Activated naive CD8-positive, alpha-beta T cell treated with anti-CD3 and anti-CD28 coated beads, Interleukin-2, amount 50 U/mL, for 24 hours (primary cell): ENCODE data around the gene PRSS38.
"Not testable (repeated sequence)": the region's sequence is repeated elsewhere in the genome, so short reads cannot be mapped to it uniquely, and the experiment has no call there.

Experiments used
- ATAC-seq: fragments of 150-1000 bp; cut with Tn5 transposase; one replicate; pipeline ENCODE4 v1.10.0; 2021
- DNase-seq: peaks from one replicate; pipeline ENCODE4 v3.0.0; 2021
- H3K27ac Mint-ChIP-seq: one replicate; pipeline ENCODE4 v1.8.0; 2021; ENCODE audit warnings: mild to moderate bottlenecking, mixed read lengths
- H3K27me3 Mint-ChIP-seq: one replicate; pipeline ENCODE4 v1.8.0; 2021; ENCODE audit warnings: mixed read lengths
- H3K36me3 Mint-ChIP-seq: one replicate; pipeline ENCODE4 v1.8.0; 2021; ENCODE audit warnings: low read depth, mixed read lengths
- H3K4me1 Mint-ChIP-seq: one replicate; pipeline ENCODE4 v1.8.0; 2021; ENCODE audit warnings: mixed read lengths
- H3K4me3 Mint-ChIP-seq: one replicate; pipeline ENCODE4 v1.8.0; 2021; ENCODE audit warnings: mild to moderate bottlenecking, moderate library complexity, mixed read lengths
- H3K9me3 Mint-ChIP-seq: one replicate; pipeline ENCODE4 v1.8.0; 2021; ENCODE audit warnings: mixed read lengths

PRSS38 gene

DNA sequence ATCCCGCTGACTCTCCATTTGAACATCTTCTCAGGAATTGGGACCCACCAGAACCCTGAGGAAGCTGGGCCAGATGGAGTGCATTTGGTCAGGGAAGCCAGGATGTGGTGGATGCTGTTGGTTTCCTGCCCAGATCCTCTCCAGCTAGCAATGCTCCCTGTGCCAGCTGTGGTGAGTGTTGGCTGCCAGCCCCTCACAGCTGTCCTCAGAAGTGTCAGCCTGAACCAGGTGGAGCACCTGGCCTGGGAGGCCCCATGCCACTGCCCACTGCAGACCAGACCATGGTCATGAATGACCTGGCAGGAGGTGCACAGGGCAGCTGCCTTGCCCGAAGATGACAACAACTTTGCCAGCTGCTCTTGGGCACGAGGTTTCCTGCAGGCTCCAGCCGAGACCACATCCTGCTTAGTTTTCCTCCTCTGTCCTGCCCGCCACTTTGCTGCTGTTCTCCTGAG lies 54.4 kb downstream of the PRSS38 start:
- DNase-seq (no peak), ATAC-seq (peak; percentile 49)
- Mint-ChIP-seq H3K9me3 (peaks cover 17% of the 10 kb centered on the region), H3K4me1 (peaks cover 29% of the 10 kb centered on the region), H3K4me3 (no peak overlapping the region), H3K27me3 (peaks cover 1% of the 10 kb centered on the region), H3K27ac (no peak overlapping the region), H3K36me3 (peaks cover 5% of the 10 kb centered on the region)

- Mint-ChIP-seq H3K4me1 (peaks cover 29% of the 10 kb centered on the region), H3K27ac (no peak overlapping the region), H3K27me3 (peaks cover 4% of the 10 kb centered on the region), H3K9me3 (peaks cover 16% of the 10 kb centered on the region), H3K36me3 (peaks cover 5% of the 10 kb centered on the region), H3K4me3 (no peak overlapping the region)
- ATAC-seq (no peak), DNase-seq (no peak)
Measured at GRCh38 chr1:227870366-227870765, 54.9 kb downstream of the PRSS38 start.

DNA sequence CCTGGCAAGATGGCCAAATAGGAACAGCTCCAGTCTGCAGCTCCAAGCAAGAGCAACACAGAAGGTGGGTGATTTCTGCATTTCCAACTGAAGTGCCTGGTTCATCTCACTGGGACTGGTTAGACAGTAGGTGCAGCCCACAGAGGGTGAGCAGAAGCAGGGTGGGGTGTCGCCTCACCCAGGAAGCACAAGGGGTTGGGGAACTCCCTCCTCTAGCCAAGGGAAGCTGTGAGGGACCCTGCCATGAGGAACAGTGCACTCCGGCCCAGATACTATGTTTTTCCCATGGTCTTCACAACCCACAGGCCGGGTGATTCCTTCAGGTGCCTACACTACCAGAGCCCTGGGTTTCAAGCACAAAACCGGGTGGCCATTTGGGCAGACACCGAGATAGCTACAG lies 56.4 kb downstream of the PRSS38 start:
- H3K27ac Mint-ChIP-seq, H3K36me3 Mint-ChIP-seq, H3K4me3 Mint-ChIP-seq, H3K27me3 Mint-ChIP-seq, DNase-seq, ATAC-seq: not testable (repeated sequence)
- peaks cover 29% of the 10 kb centered on the region for H3K4me1 Mint-ChIP-seq
- H3K9me3 Mint-ChIP-seq: peaks cover 16% of the 10 kb centered on the region

- not testable (repeated sequence) for H3K27me3 Mint-ChIP-seq, H3K27ac Mint-ChIP-seq, ATAC-seq, H3K36me3 Mint-ChIP-seq, H3K4me3 Mint-ChIP-seq, DNase-seq, H3K4me1 Mint-ChIP-seq
- H3K9me3 Mint-ChIP-seq: peaks cover 16% of the 10 kb centered on the region
Measured at GRCh38 chr1:227877810-227878209, 62.3 kb downstream of the PRSS38 start.

DNA sequence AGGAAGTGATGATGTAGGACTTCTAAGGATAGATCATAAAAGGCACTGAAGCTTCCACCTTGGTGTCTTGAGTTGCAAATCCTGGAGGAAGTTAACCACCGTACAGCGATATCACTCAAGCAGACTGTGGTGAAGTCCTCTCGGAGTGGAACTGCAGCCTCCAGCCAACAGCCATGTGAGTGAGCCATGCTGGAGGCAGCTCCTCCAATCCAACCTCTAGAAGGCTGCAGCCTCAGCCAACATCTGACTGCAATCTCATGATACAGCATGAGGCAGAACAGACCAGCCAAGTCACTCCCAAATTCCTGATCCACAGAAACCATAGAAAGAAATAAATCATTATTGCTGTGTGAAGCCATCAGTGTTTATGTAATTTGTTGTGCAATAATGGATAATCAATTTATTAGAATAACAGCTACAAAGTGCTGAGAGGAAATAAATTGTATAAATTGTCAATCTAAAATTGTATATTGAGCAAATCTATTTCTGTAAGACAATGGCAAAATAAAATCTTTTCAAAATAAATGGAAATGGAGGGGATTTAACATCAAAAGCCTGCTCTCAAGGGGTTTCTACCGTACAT lies 65.0 kb downstream of the PRSS38 start:
- no peaks in the 10 kb centered on the region for H3K9me3 Mint-ChIP-seq
- no peak overlapping the region for H3K4me3 Mint-ChIP-seq
- peaks cover 6% of the 10 kb centered on the region for H3K4me1 Mint-ChIP-seq
- DNase-seq: no peak
- no peak for ATAC-seq
- no peaks in the 10 kb centered on the region for H3K36me3 Mint-ChIP-seq
- no peaks in the 10 kb centered on the region for H3K27me3 Mint-ChIP-seq
- no peak overlapping the region for H3K27ac Mint-ChIP-seq

DNA sequence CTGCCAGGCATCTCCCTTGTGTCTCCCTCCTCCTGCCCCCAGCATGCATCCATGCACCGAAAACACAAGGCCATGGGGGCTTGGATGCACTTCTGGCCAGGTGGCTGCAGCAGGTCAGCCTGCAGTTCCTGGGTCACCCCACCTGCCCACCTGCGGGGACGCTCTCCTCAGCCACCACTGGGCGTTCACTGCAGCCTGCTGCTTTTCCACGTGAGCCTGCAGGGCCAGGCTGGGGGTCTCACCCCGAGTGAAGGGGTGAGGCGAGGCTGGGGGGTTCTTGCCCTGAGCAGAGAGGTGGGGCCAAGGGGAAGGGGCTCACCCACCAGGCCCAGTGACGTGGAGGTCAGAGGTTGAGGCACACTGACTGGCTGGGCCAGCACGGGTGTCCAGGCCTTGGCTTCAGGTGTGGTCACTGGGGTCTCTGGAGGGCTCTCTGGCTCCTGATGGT lies 67.6 kb downstream of the PRSS38 start:
- Mint-ChIP-seq H3K36me3 (no peaks in the 10 kb centered on the region), H3K9me3 (no peaks in the 10 kb centered on the region), H3K27ac (no peak overlapping the region), H3K4me3 (no peak overlapping the region), H3K27me3 (no peaks in the 10 kb centered on the region), H3K4me1 (peaks cover 16% of the 10 kb centered on the region)
- no peak for ATAC-seq
- DNase-seq: no peak

GRCh38 chr1:227883641-227884301 lies 68.3 kb downstream of the PRSS38 start:
- no peak overlapping the region for H3K27ac Mint-ChIP-seq
- H3K4me3 Mint-ChIP-seq: no peak overlapping the region
- no peaks in the 10 kb centered on the region for H3K36me3 Mint-ChIP-seq
- H3K27me3 Mint-ChIP-seq: no peaks in the 10 kb centered on the region
- ATAC-seq: no peak
- H3K4me1 Mint-ChIP-seq: peaks cover 16% of the 10 kb centered on the region
- DNase-seq: peak; percentile 1
- H3K9me3 Mint-ChIP-seq: no peaks in the 10 kb centered on the region

DNA sequence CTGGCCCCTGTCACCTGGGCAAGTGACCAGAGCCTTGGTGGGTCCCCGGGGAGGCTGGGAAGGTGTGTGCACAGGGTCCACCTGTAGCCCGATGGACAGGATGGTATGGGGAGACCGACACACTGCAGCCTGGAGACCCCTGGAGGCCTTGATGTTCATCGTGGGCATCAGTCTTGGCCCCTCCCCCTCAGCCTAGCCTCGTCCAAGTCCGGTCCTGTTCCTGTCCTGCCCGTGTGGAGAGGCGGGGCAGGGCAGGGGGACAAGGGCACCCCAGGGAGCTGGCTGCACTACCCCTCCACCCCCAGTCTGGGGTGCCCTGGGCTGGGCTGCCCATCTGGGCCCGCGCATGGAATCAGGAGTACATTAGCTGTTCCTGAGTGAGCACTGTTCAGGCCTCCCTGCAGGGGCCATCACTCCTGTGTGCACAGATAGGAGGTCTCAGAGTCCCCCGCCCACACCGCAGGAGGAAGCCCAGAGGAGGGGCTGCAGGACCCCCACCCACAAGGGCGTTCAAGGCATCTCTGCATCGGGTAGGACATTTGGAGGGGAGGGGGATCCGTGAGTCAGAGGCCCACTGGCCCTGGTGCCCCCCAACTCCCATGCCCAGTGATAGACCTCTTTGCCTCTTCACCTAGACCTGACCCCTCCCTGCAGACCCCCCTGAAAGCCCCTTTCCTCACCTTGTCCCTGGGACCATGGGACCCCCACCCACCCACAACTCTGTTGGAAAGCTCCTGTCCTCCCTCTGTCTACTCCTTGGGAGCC lies 69.1 kb downstream of the PRSS38 start:
- no peaks in the 10 kb centered on the region for H3K36me3 Mint-ChIP-seq
- no peaks in the 10 kb centered on the region for H3K9me3 Mint-ChIP-seq
- no peak overlapping the region for H3K4me3 Mint-ChIP-seq
- H3K27me3 Mint-ChIP-seq: no peaks in the 10 kb centered on the region
- H3K4me1 Mint-ChIP-seq: peaks cover 15% of the 10 kb centered on the region
- DNase-seq: no peak
- no peak for ATAC-seq
- no peak overlapping the region for H3K27ac Mint-ChIP-seq

DNA sequence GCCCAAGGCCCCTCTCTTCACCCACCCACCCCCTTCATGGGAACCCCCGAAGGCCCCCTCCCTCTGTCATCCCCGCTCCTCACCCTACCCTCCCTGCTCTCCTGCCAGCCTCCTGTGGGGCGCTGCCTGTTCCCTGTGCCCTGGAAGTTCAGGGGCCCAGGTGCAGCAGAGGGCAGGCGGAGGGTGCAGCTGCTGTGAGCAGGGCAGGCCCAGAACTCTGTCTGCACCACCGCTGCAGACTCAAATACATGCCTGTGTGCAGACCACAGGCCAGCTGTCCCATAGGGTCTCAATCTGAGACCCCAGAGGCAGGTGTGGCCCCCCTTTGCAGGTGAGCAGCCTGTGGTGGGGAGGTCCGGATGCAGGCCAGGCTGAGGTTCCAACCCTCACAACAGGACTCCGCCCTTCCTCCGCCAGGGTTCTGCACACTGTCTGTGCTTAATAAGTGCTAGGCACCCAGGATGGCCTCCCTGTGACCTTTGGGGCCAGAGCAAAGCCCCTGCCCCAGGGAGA lies 69.7 kb downstream of the PRSS38 start:
- no peak overlapping the region for H3K27ac Mint-ChIP-seq
- no peak for ATAC-seq
- H3K4me1 Mint-ChIP-seq: peaks cover 15% of the 10 kb centered on the region
- H3K9me3 Mint-ChIP-seq: no peaks in the 10 kb centered on the region
- H3K27me3 Mint-ChIP-seq: no peaks in the 10 kb centered on the region
- DNase-seq: peak; percentile 14
- H3K36me3 Mint-ChIP-seq: no peaks in the 10 kb centered on the region
- no peak overlapping the region for H3K4me3 Mint-ChIP-seq

DNA sequence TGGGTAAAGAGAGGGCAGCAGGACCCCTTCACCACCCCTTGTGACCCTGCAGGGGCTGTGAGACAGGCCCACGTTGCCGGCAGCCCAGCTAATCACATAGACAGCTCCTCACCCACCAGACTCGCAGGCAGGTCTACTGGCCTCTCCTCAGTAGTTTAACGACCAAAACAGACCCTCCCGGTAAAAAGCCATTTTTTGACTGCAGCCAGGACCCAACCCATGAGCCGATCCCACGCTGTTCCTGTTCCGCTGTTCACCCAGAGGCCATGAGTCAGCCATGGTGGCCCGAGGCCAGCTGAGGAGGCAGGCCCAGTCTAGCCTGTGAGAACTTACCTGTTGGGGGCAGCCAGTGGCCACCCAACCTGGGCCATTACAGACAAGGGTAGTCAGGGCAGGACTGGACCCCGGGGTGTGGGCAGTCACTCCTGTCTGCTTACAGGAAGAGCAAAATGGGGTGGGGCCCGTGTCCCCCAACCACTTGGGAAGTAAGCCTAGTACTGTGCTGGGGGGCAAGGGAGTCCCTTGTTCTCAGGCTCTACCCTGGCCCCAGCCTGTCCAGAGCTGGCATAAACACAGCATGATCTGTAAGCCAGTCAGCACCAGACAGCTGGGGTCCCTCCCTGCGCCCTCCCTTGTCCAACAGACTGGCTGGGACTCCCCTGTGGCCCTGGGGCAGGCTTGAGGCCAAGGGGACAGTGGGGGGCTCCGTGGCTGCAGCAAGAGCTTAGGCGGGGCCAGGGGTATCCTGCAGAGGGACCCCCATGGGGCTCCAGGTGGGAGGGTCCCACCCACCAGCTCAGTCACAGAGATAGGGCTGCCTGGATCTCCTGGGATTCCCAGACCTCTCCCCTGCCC lies 70.4 kb downstream of the PRSS38 start:
- Mint-ChIP-seq H3K27ac (no peak overlapping the region), H3K4me1 (peaks cover 15% of the 10 kb centered on the region)
- no peak for ATAC-seq

GRCh38 chr1:227886503-227886961 lies 71.1 kb downstream of the PRSS38 start:
- DNase-seq: no peak
- ATAC-seq: no peak
- no peak overlapping the region for H3K4me3 Mint-ChIP-seq
- no peaks in the 10 kb centered on the region for H3K27me3 Mint-ChIP-seq
- no peak overlapping the region for H3K27ac Mint-ChIP-seq
- no peaks in the 10 kb centered on the region for H3K9me3 Mint-ChIP-seq
- peaks cover 15% of the 10 kb centered on the region for H3K4me1 Mint-ChIP-seq
- H3K36me3 Mint-ChIP-seq: no peaks in the 10 kb centered on the region

More for the DNA sequence above, 70.4 kb downstream of the PRSS38 start:
- no peaks in the 10 kb centered on the region for H3K27me3 Mint-ChIP-seq
- DNase-seq: peak; percentile 10
- no peaks in the 10 kb centered on the region for H3K9me3 Mint-ChIP-seq
- no peak overlapping the region for H3K4me3 Mint-ChIP-seq
- H3K36me3 Mint-ChIP-seq: no peaks in the 10 kb centered on the region

- Mint-ChIP-seq H3K36me3 (no peaks in the 10 kb centered on the region), H3K4me3 (no peak overlapping the region)
- ATAC-seq: no peak
Measured at GRCh38 chr1:227886993-227887696, 71.7 kb downstream of the PRSS38 start.

GRCh38 chr1:227887697-227888403 lies 72.4 kb downstream of the PRSS38 start:
- ATAC-seq (no peak), DNase-seq (peak; percentile 22)
- no peaks in the 10 kb centered on the region for H3K27me3 Mint-ChIP-seq
- H3K4me3 Mint-ChIP-seq: peak overlapping the region; percentile 17
- H3K27ac Mint-ChIP-seq: peak overlapping the region; percentile 39
- H3K9me3 Mint-ChIP-seq: no peaks in the 10 kb centered on the region
- H3K36me3 Mint-ChIP-seq: no peaks in the 10 kb centered on the region
- H3K4me1 Mint-ChIP-seq: peaks cover 13% of the 10 kb centered on the region

More at GRCh38 chr1:227886993-227887696, 71.7 kb downstream of the PRSS38 start:
- peak; percentile 20 for DNase-seq
- Mint-ChIP-seq H3K9me3 (no peaks in the 10 kb centered on the region), H3K27ac (no peak overlapping the region), H3K4me1 (peaks cover 15% of the 10 kb centered on the region), H3K27me3 (no peaks in the 10 kb centered on the region)
